B cell (primary cell): ENCODE measurements around the gene HIC2. TPM values are rescaled to one million over a fixed set of nuclear protein-coding genes. Genes with fewer than 3 reads are reported as not detected.

Experiments
- ATAC-seq: fragments of 200-7000 bp; cut with Tn5 transposase; one replicate; pipeline ENCODE4 v1.10.0; 2021; ENCODE audit warnings: low read depth, mild to moderate bottlenecking, moderate number of reproducible peaks, moderate library complexity
- CTCF ChIA-PET: fragments of 350-600 bp; sonication (Branson Sonifier 250); formaldehyde crosslinking; loops from one replicate; lab custom pipeline; 2021; ENCODE audit warnings: antibody characterized with exemption, inconsistent platforms; lab: Charles Lee
- POLR2A ChIA-PET: fragments of 350-600 bp; sonication (Branson Sonifier 250); formaldehyde crosslinking; loops from one replicate; lab custom pipeline; 2021; ENCODE audit warnings: antibody characterized with exemption; lab: Charles Lee
- DNase-seq: peaks from one replicate; pipeline ENCODE4 v3.0.0; 2013
- H2AFZ ChIP-seq: 2 replicates; pipeline ENCODE4 v1.6.1; 2012; ENCODE audit warnings: mild to moderate bottlenecking, low read depth, low read length; ENCODE audit not compliant: insufficient read depth, poor library complexity, severe bottlenecking
- H3K27ac ChIP-seq, 2 donors: 1 replicate in 1 of 2; 2 replicates in 1 of 2; pipeline ENCODE4 v1.5.1; 2012 to 2013; ENCODE audit warnings: low read length in 2 of 2, mild to moderate bottlenecking in 2 of 2, moderate library complexity in 1 of 2
- H3K27me3 ChIP-seq, 4 experiments: fragments of 200-600 bp in 1 of 4; sonication (generic) in 1 of 4; replicated peaks in 1 of 4; 1 replicate in 2 of 4; 2 replicates in 2 of 4; pipeline versions ENCODE4 v1.6.1 to v1.7.0; 2013 to 2016; ENCODE audit warnings: low read length in 3 of 4, mild to moderate bottlenecking in 2 of 4, mixed read lengths in 1 of 4, moderate library complexity in 1 of 4; ENCODE audit not compliant: insufficient read depth in 4 of 4, control insufficient read depth in 3 of 4; ENCODE audit errors: control extremely low read depth in 1 of 4
- H3K36me3 ChIP-seq, 2 experiments: replicated peaks in 1 of 2; 1 replicate in 1 of 2; 2 replicates in 1 of 2; pipeline versions ENCODE4 v1.6.1 to v1.7.1; 2013; ENCODE audit warnings: low read length in 1 of 2; ENCODE audit not compliant: insufficient read depth in 2 of 2, control insufficient read depth in 1 of 2; ENCODE audit errors: control extremely low read depth in 1 of 2, extremely low read depth in 1 of 2
- H3K4me1 ChIP-seq, 2 donors: fragments of 200-600 bp in 1 of 2; sonication (generic) in 1 of 2; 1 replicate in 1 of 2; 2 replicates in 1 of 2; pipeline versions ENCODE4 v1.5.1 to v1.6.1; 2013 to 2017; ENCODE audit warnings: low read length in 2 of 2; ENCODE audit not compliant: control insufficient read depth in 2 of 2, insufficient read depth in 2 of 2
- H3K4me2 ChIP-seq: replicated peaks from 2 replicates; pipeline ENCODE3; 2012; ENCODE audit warnings: mild to moderate bottlenecking, low read depth, low read length; ENCODE audit not compliant: poor library complexity, severe bottlenecking
- H3K4me3 ChIP-seq, 5 experiments: fragments of 200-600 bp in 1 of 5; sonication (generic) in 1 of 5; 1 replicate in 3 of 5; 2 replicates in 2 of 5; pipeline versions ENCODE4 v1.5.1 to v1.7.0; 2011 to 2016; ENCODE audit warnings: low read length in 4 of 5, mild to moderate bottlenecking in 4 of 5, low read depth in 2 of 5, control low read depth in 1 of 5, moderate library complexity in 1 of 5; ENCODE audit not compliant: insufficient read depth in 1 of 5; ENCODE audit errors: control extremely low read depth in 1 of 5, extremely low read depth in 1 of 5
- H3K79me2 ChIP-seq: fragments of 200-600 bp; sonication (generic); one replicate; pipeline ENCODE4 v1.6.0; 2016; ENCODE audit warnings: low read length; ENCODE audit not compliant: control insufficient read depth, insufficient read depth
- H3K9ac ChIP-seq: fragments of 200-600 bp; sonication (generic); 2 replicates; pipeline ENCODE4 v1.6.1; 2017; ENCODE audit warnings: mild to moderate bottlenecking, low read length, moderate library complexity
- H3K9me3 ChIP-seq, 3 donors: one replicate each; pipeline versions ENCODE4 v1.6.1 to v1.7.1; 2013; ENCODE audit warnings: low read length in 2 of 3; ENCODE audit not compliant: control insufficient read depth in 2 of 3, insufficient read depth in 1 of 3; ENCODE audit errors: control extremely low read depth in 1 of 3
- H4K20me1 ChIP-seq: 2 replicates; pipeline ENCODE4 v1.6.0; 2012; ENCODE audit warnings: mild to moderate bottlenecking, low read length; ENCODE audit not compliant: insufficient read depth, control insufficient read depth, poor library complexity, severe bottlenecking
- H3K27ac Mint-ChIP-seq: one replicate; pipeline ENCODE4 v1.8.0; 2021; ENCODE audit warnings: mixed read lengths
- H3K27me3 Mint-ChIP-seq: one replicate; pipeline ENCODE4 v1.8.0; 2021; ENCODE audit warnings: mixed read lengths
- H3K4me1 Mint-ChIP-seq: one replicate; pipeline ENCODE4 v1.8.0; 2021; ENCODE audit warnings: mixed read lengths
- H3K4me3 Mint-ChIP-seq: one replicate; pipeline ENCODE4 v1.8.0; 2021; ENCODE audit warnings: mixed read lengths
- H3K9me3 Mint-ChIP-seq: one replicate; pipeline ENCODE4 v1.8.0; 2022; ENCODE audit warnings: mixed read lengths; ENCODE audit not compliant: insufficient read depth
- EZH2 ChIP-seq: IDR thresholded peaks from 2 replicates; pipeline ENCODE4 v1.6.1; 2012; ENCODE audit warnings: borderline replicate concordance, low read depth, mild to moderate bottlenecking, moderate library complexity, low read length; ENCODE audit not compliant: insufficient read depth, poor library complexity, severe bottlenecking
- WGBS: methylation state at CpG from one replicate; pipeline ENCODE4 v1.1.5; 2013; ENCODE audit warnings: missing lambda C conversion rate; ENCODE audit not compliant: insufficient coverage; 5-methylcytosine and 5-hydroxymethylcytosine counted together
- intact Hi-C: fragments of 100-400 bp; cut with micrococcal nuclease; formaldehyde crosslinking; loops from one replicate; pipeline ENCODE4 v1.10.0; 2022
- polyA plus RNA-seq: library from polyadenylated mRNA; depleted of rRNA; stranded (reverse); fragments of >200 nt; gene quantifications from 2 replicates; pipeline ENCODE4 v1.2.3, GENCODE V29; 2012
- total RNA-seq, 2 donors: library from RNA; stranded (reverse); fragments of 120-200 nt in 1 of 2; gene quantifications; 1 replicate in 1 of 2; 2 replicates in 1 of 2; pipeline versions ENCODE4 v1.2.3 to v1.2.4, GENCODE V29; 2013 to 2022
- TF ChIP-seq, protein P1 (sequence below): fragments of 200-600 bp; IDR thresholded peaks from one replicate; pipeline ENCODE4 v1.8.0; 2022; ENCODE audit warnings: antibody characterized with exemption, mild to moderate bottlenecking

The HIC2 gene
- total and polyA plus RNA-seq, 2 donors (not counting 1 experiment from before 2014, with no cell fraction given): 2.9 to 8.1 TPM

DNA sequence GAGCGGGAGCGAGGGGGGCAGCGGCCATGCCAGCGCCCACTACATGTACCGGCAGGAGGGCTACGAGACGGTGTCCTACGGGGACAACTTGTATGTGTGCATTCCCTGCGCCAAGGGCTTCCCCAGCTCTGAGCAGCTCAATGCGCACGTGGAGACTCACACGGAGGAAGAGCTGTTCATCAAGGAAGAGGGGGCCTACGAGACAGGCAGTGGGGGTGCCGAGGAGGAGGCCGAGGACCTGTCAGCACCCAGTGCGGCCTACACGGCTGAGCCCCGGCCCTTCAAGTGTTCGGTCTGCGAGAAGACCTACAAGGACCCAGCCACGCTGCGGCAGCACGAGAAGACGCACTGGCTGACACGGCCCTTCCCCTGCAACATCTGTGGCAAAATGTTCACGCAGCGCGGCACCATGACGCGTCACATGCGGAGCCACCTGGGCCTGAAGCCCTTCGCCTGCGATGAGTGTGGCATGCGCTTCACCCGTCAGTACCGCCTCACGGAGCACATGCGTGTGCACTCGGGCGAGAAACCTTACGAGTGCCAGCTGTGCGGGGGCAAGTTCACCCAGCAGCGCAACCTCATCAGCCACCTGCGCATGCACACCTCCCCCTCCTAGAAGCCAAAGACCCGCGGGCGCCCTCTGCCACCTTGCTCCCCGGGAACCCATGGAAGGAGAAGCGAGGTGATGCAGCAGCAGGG is 29.1 kb downstream of the HIC2 start:
- intact Hi-C loops: no loop called here

More for the DNA sequence above, 29.1 kb downstream of the HIC2 start:
- H3K4me2 ChIP-seq: no peak overlapping the region
- no peak for TF ChIP-seq EZH2
- TF ChIP-seq, protein P1, sequence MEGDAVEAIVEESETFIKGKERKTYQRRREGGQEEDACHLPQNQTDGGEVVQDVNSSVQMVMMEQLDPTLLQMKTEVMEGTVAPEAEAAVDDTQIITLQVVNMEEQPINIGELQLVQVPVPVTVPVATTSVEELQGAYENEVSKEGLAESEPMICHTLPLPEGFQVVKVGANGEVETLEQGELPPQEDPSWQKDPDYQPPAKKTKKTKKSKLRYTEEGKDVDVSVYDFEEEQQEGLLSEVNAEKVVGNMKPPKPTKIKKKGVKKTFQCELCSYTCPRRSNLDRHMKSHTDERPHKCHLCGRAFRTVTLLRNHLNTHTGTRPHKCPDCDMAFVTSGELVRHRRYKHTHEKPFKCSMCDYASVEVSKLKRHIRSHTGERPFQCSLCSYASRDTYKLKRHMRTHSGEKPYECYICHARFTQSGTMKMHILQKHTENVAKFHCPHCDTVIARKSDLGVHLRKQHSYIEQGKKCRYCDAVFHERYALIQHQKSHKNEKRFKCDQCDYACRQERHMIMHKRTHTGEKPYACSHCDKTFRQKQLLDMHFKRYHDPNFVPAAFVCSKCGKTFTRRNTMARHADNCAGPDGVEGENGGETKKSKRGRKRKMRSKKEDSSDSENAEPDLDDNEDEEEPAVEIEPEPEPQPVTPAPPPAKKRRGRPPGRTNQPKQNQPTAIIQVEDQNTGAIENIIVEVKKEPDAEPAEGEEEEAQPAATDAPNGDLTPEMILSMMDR: no peak
- H3K4me3 Mint-ChIP-seq: no peak overlapping the region
- 95% methylated on average over 44 of the region's 49 CpGs for WGBS
- no peak overlapping the region for H3K27ac ChIP-seq
- ATAC-seq (no peak), DNase-seq (no peak)
- H3K9me3 Mint-ChIP-seq: no peaks in the 10 kb centered on the region
- H3K27me3 Mint-ChIP-seq: no peaks in the 10 kb centered on the region
- no peaks in the 10 kb centered on the region for H3K4me1 ChIP-seq
- no peak overlapping the region for H3K9ac ChIP-seq
- ChIA-PET POLR2A (no interaction called here), CTCF (no interaction called here)
- no peak overlapping the region for H3K4me3 ChIP-seq
- no peaks in the 10 kb centered on the region for H3K4me1 Mint-ChIP-seq
- no peak overlapping the region for H3K27ac Mint-ChIP-seq
- no peaks in the 10 kb centered on the region for H3K27me3 ChIP-seq
- no peaks in the 10 kb centered on the region for H3K9me3 ChIP-seq
- H3K79me2 ChIP-seq: no peaks in the 10 kb centered on the region
- peaks cover 0 to 27% of the 10 kb centered on the region in 2 experiments for H3K36me3 ChIP-seq
- no peak overlapping the region for H2AFZ ChIP-seq
- H4K20me1 ChIP-seq: peaks cover 9% of the 10 kb centered on the region
